A549 treated with CORT108297 at 1 μM for 4 hours (cell line): ENCODE measurements around the gene H1-8. TPM values are rescaled to one million over a fixed set of nuclear protein-coding genes. Genes with fewer than 3 reads are reported as not detected.

Source experiments
- total RNA-seq: library from RNA; stranded (reverse); fragments of 200-300 nt; extraction: Qiagen RNA extraction; gene quantifications from 5 replicates; pipeline ENCODE4 v1.2.3, GENCODE V29; 2022

Gene H1-8
- total RNA-seq: not detected in 5 replicates

GRCh38 chr3:129543156-129543790 lies at the start of gene H1-8:
H1-8 (plus strand) TSS chr3:129543175; CDS start chr3:129543219, 44 bp downstream.

GRCh38 chr3:129528589-129529100 lies 14.3 kb upstream of the H1-8 start, which contains the start of gene RHO:
RHO (plus strand) TSS chr3:129528639; CDS start chr3:129528734, 95 bp downstream.

Other genes with a start within 250 kb of the H1-8 start
- gene EFCAB12, start 114.5 kb upstream of the H1-8 start, total RNA-seq: 0.36 to 0.88 TPM (median 0.70 TPM) in 5 replicates
- gene MBD4, start 103.2 kb upstream of the H1-8 start, total RNA-seq: 21.1 to 26.4 TPM (median 21.9 TPM) in 5 replicates
- 11.1 to 15.1 TPM (median 12.8 TPM) in 5 replicates for gene IFT122, start 103.0 kb upstream of the H1-8 start, total RNA-seq
- not detected in 5 replicates for gene RHO, start 14.5 kb upstream of the H1-8 start, total RNA-seq
- 72.7 to 97.2 TPM (median 85.8 TPM) in 5 replicates for gene PLXND1, start 63.5 kb downstream of the H1-8 start, total RNA-seq